Ishikawa (cell line): ENCODE results near the gene PAX2.

Source experiments
- CEBPB ChIP-seq: IDR thresholded peaks from 2 replicates; pipeline ENCODE4 v1.6.1; 2012
- EGR1 ChIP-seq: IDR thresholded peaks from 2 replicates; pipeline ENCODE4 v1.6.1; 2012
- EP300 ChIP-seq: IDR thresholded peaks from 2 replicates; pipeline ENCODE4 v1.6.1; 2012; ENCODE audit warnings: borderline replicate concordance
- FOXM1 ChIP-seq: IDR thresholded peaks from 2 replicates; pipeline ENCODE4 v1.6.1; 2012; ENCODE audit warnings: low read depth, borderline replicate concordance
- MAX ChIP-seq: IDR thresholded peaks from 2 replicates; pipeline ENCODE4 v1.6.1; 2012
- REST ChIP-seq: IDR thresholded peaks from 2 replicates; pipeline ENCODE4 v1.6.1; 2012; ENCODE audit warnings: low read depth, mild to moderate bottlenecking
- TAF1 ChIP-seq: IDR thresholded peaks from 2 replicates; pipeline ENCODE4 v1.6.1; 2012; ENCODE audit warnings: low read depth, mild to moderate bottlenecking
- USF1 ChIP-seq: IDR thresholded peaks from 2 replicates; pipeline ENCODE4 v1.6.1; 2012
- ZBTB7A ChIP-seq: IDR thresholded peaks from 2 replicates; pipeline ENCODE4 v1.6.1; 2012; ENCODE audit warnings: low read depth

GRCh38 chr10:100872034-100872791, 126.8 kb downstream of the PAX2 start:
- no peak for TF ChIP-seq MAX
- TF ChIP-seq ZBTB7A: no peak
- TF ChIP-seq EP300: no peak
- TF ChIP-seq CEBPB: no peak
- no peak for TF ChIP-seq REST
- no peak for TF ChIP-seq TAF1
- no peak for TF ChIP-seq FOXM1
- TF ChIP-seq EGR1: no peak
- no peak for TF ChIP-seq USF1
